ENCODE measurements around the gene YIPF2. TPM values are rescaled to one million over a fixed set of nuclear protein-coding genes. Genes with fewer than 3 reads are reported as not detected.

Gene YIPF2
- total RNA-seq, 3 donors from 2014 or later (not counting 1 experiment from before 2014, with no cell fraction given) = 26.4 to 27.8 (median 27.2) TPM

GRCh38 chr19:10936661-10937084 is 8.2 kb upstream of the YIPF2 start:
- H3K27me3 Mint-ChIP-seq (ENCODE audit: low read depth in 2 of 2) = no peaks in the 10 kb centered on the region
- H3K4me1 ChIP-seq (ENCODE audit: control insufficient read depth, insufficient read depth, low read length) = peaks cover 3% of the 10 kb centered on the region
- peak; percentile 55 for TF ChIP-seq CTCF (IDR thresholded peaks at IDR 0.05)
- H3K27ac ChIP-seq (ENCODE audit: low read length) = no peak overlapping the region
- H3K27me3 ChIP-seq (ENCODE audit: control insufficient read depth, insufficient read depth, low read length) = no peaks in the 10 kb centered on the region
- H3K36me3 ChIP-seq (ENCODE audit: control insufficient read depth, insufficient read depth, low read length) = peaks cover 5% of the 10 kb centered on the region
- H3K36me3 Mint-ChIP-seq = no peaks in the 10 kb centered on the region
- H3K9me3 Mint-ChIP-seq = no peaks in the 10 kb centered on the region
- H3K9me3 ChIP-seq (ENCODE audit: control insufficient read depth, insufficient read depth, low read length) = no peaks in the 10 kb centered on the region
- intact Hi-C loops (cut with micrococcal nuclease) = loop anchor here (5.0 kb wide), 1 partner anchor 196 kb away; no protein-coding TSS in a partner anchor
- DNase-seq (peak in 1 of 2 donors; percentile 80), ATAC-seq (peak; percentile 76 to 96 (median 89))
- H3K4me3 Mint-ChIP-seq = no peak overlapping the region
- peaks cover 0 to 5% of the 10 kb centered on the region in 2 donors for H3K4me1 Mint-ChIP-seq
- no peak overlapping the region for H3K27ac Mint-ChIP-seq
- no peak overlapping the region for H3K4me3 ChIP-seq (ENCODE audit: low read length)
- WGBS (ENCODE audit: insufficient coverage) = 9% methylated on average over 9 of the region's 11 CpGs

- no peaks in the 10 kb centered on the region for H3K27me3 Mint-ChIP-seq (ENCODE audit: low read depth in 2 of 2)
- no peak for TF ChIP-seq CTCF (IDR thresholded peaks at IDR 0.05)
- H3K9me3 Mint-ChIP-seq = no peaks in the 10 kb centered on the region
- intact Hi-C loops (cut with micrococcal nuclease) = loop anchor here (5.0 kb wide), 1 partner anchor 197 kb away; no protein-coding TSS in a partner anchor
- H3K27ac ChIP-seq (ENCODE audit: low read length) = no peak overlapping the region
- no peak overlapping the region for H3K4me3 ChIP-seq (ENCODE audit: low read length)
- 95% methylated on average over 9 of the region's 9 CpGs for WGBS (ENCODE audit: insufficient coverage)
- no peak overlapping the region for H3K27ac Mint-ChIP-seq
- peaks cover 5% of the 10 kb centered on the region for H3K36me3 ChIP-seq (ENCODE audit: control insufficient read depth, insufficient read depth, low read length)
- DNase-seq (no peak), ATAC-seq (no peak)
- H3K4me3 Mint-ChIP-seq = no peak overlapping the region
- no peaks in the 10 kb centered on the region for H3K27me3 ChIP-seq (ENCODE audit: control insufficient read depth, insufficient read depth, low read length)
- peaks cover 7% of the 10 kb centered on the region for H3K4me1 ChIP-seq (ENCODE audit: control insufficient read depth, insufficient read depth, low read length)
- peaks cover 0 to 9% of the 10 kb centered on the region in 2 donors for H3K4me1 Mint-ChIP-seq
- no peaks in the 10 kb centered on the region for H3K36me3 Mint-ChIP-seq
- H3K9me3 ChIP-seq (ENCODE audit: control insufficient read depth, insufficient read depth, low read length) = no peaks in the 10 kb centered on the region
These were observed 7.1 kb upstream of the YIPF2 start for GRCh38 chr19:10935371-10936059.

GRCh38 chr19:10929402-10929794 is 959 bp upstream of the YIPF2 start:
- Histone ChIP-seq H3K27me3 (ENCODE audit: control insufficient read depth, insufficient read depth, low read length) (no peaks in the 10 kb centered on the region), H3K36me3 (ENCODE audit: control insufficient read depth, insufficient read depth, low read length) (peaks cover 7% of the 10 kb centered on the region), H3K4me1 (ENCODE audit: control insufficient read depth, insufficient read depth, low read length) (peaks cover 26% of the 10 kb centered on the region), H3K9me3 (ENCODE audit: control insufficient read depth, insufficient read depth, low read length) (no peaks in the 10 kb centered on the region), H3K4me3 (ENCODE audit: low read length) (peak overlapping the region; percentile 89), H3K27ac (ENCODE audit: low read length) (peak overlapping the region; percentile 18)
- H3K4me1 Mint-ChIP-seq = peaks cover 7 to 33% of the 10 kb centered on the region in 2 donors
- ATAC-seq (no peak), DNase-seq (no peak)
- H3K4me3 Mint-ChIP-seq = peak overlapping the region; percentile 92
- WGBS (ENCODE audit: insufficient coverage) = 19% methylated on average over 27 of the region's 27 CpGs
- no peaks in the 10 kb centered on the region for H3K36me3 Mint-ChIP-seq
- no peak for TF ChIP-seq CTCF (IDR thresholded peaks at IDR 0.05)
- H3K9me3 Mint-ChIP-seq = no peaks in the 10 kb centered on the region
- peak overlapping the region; percentile 74 to 89 for H3K27ac Mint-ChIP-seq
- intact Hi-C loops (cut with micrococcal nuclease) = no loop called here
- no peaks in the 10 kb centered on the region for H3K27me3 Mint-ChIP-seq (ENCODE audit: low read depth in 2 of 2)

Measured in natural killer cell (primary cell).